Measurements from ENCODE around the gene TSPAN12.
"Not testable (repeated sequence)": the region's sequence is repeated elsewhere in the genome, so short reads cannot be mapped to it uniquely, and the experiment has no call there.

Gene TSPAN12

GRCh38 chr7:120857588-120858573 is at the start of gene TSPAN12:
Gene TSPAN12 (minus strand): TSS chr7:120858144. CDS start chr7:120856763, 1,381 bp downstream.
- Histone ChIP-seq H3K79me2 (ENCODE audit: insufficient read depth, low read depth) (no peaks in the 10 kb centered on the region), H2AFZ (ENCODE audit: low read depth) (peak within 1 kb of the TSS; percentile 96), H3K36me3 (ENCODE audit: insufficient read depth) (no peaks in the 10 kb centered on the region), H3K9ac (peak within 1 kb of the TSS; percentile 65), H3K4me3 (IDR thresholded peaks at IDR 0.05; ENCODE audit: insufficient read depth, low read depth, low read length) (no peak within 1 kb of the TSS), H3K4me2 (peak within 1 kb of the TSS; percentile 93), H3K4me1 (ENCODE audit: low read depth, poor library complexity, severe bottlenecking) (peaks cover 6% of the 10 kb centered on the region), H3K27ac (peak within 1 kb of the TSS; percentile 15; the same call in 1 of the 2 replicates), H4K20me1 (ENCODE audit: insufficient read depth) (no peaks in the 10 kb centered on the region), H3K27me3 (ENCODE audit: insufficient read depth, low read depth) (no peaks in the 10 kb centered on the region)
- peak; percentile 55 for TF ChIP-seq CTCF (conservative IDR thresholded peaks at IDR 0.05; ENCODE audit: low read depth, low read length)

- Histone ChIP-seq H4K20me1 (ENCODE audit: insufficient read depth) (no peaks in the 10 kb centered on the region), H3K27ac (no peak overlapping the region), H2AFZ (ENCODE audit: low read depth) (no peak overlapping the region), H3K4me1 (ENCODE audit: low read depth, poor library complexity, severe bottlenecking) (no peaks in the 10 kb centered on the region), H3K27me3 (ENCODE audit: insufficient read depth, low read depth) (no peaks in the 10 kb centered on the region), H3K9ac (no peak overlapping the region), H3K4me2 (no peak overlapping the region), H3K36me3 (ENCODE audit: insufficient read depth) (no peaks in the 10 kb centered on the region), H3K79me2 (ENCODE audit: insufficient read depth, low read depth) (no peaks in the 10 kb centered on the region), H3K4me3 (IDR thresholded peaks at IDR 0.05; ENCODE audit: insufficient read depth, low read depth, low read length) (no peak overlapping the region)
- no peak for TF ChIP-seq CTCF (conservative IDR thresholded peaks at IDR 0.05; ENCODE audit: low read depth, low read length)
Measured at GRCh38 chr7:120898715-120899499, 41.0 kb upstream of the TSPAN12 start.

- H3K36me3 ChIP-seq (ENCODE audit: insufficient read depth), result not testable (repeated sequence)
Measured at GRCh38 chr7:120895253-120895652, 37.3 kb upstream of the TSPAN12 start.

GRCh38 chr7:120885602-120886001 is 27.7 kb upstream of the TSPAN12 start:
- H3K27ac ChIP-seq; H3K9ac ChIP-seq; H2AFZ ChIP-seq (ENCODE audit: low read depth); H3K4me1 ChIP-seq (ENCODE audit: low read depth, poor library complexity, severe bottlenecking); H4K20me1 ChIP-seq (ENCODE audit: insufficient read depth); H3K36me3 ChIP-seq (ENCODE audit: insufficient read depth); H3K4me2 ChIP-seq; H3K4me3 ChIP-seq (IDR thresholded peaks at IDR 0.05; ENCODE audit: insufficient read depth, low read depth, low read length); H3K27me3 ChIP-seq (ENCODE audit: insufficient read depth, low read depth); H3K79me2 ChIP-seq (ENCODE audit: insufficient read depth, low read depth): not testable (repeated sequence)

More at GRCh38 chr7:120895253-120895652, 37.3 kb upstream of the TSPAN12 start:
- not testable (repeated sequence) for H3K4me1 ChIP-seq (ENCODE audit: low read depth, poor library complexity, severe bottlenecking); H3K79me2 ChIP-seq (ENCODE audit: insufficient read depth, low read depth); H3K27ac ChIP-seq; H2AFZ ChIP-seq (ENCODE audit: low read depth); H3K4me2 ChIP-seq; H3K9ac ChIP-seq; H3K27me3 ChIP-seq (ENCODE audit: insufficient read depth, low read depth); H4K20me1 ChIP-seq (ENCODE audit: insufficient read depth); H3K4me3 ChIP-seq (IDR thresholded peaks at IDR 0.05; ENCODE audit: insufficient read depth, low read depth, low read length)

- no peaks in the 10 kb centered on the region for H4K20me1 ChIP-seq (ENCODE audit: insufficient read depth)
- TF ChIP-seq CTCF (conservative IDR thresholded peaks at IDR 0.05; ENCODE audit: low read depth, low read length), result no peak
- no peaks in the 10 kb centered on the region for H3K4me1 ChIP-seq (ENCODE audit: low read depth, poor library complexity, severe bottlenecking)
- H3K4me3 ChIP-seq (IDR thresholded peaks at IDR 0.05; ENCODE audit: insufficient read depth, low read depth, low read length), result no peak overlapping the region
- no peak overlapping the region for H3K4me2 ChIP-seq
- no peak overlapping the region for H2AFZ ChIP-seq (ENCODE audit: low read depth)
- H3K36me3 ChIP-seq (ENCODE audit: insufficient read depth), result no peaks in the 10 kb centered on the region
- H3K9ac ChIP-seq, result no peak overlapping the region
- H3K27ac ChIP-seq, result no peak overlapping the region
- no peaks in the 10 kb centered on the region for H3K79me2 ChIP-seq (ENCODE audit: insufficient read depth, low read depth)
- no peaks in the 10 kb centered on the region for H3K27me3 ChIP-seq (ENCODE audit: insufficient read depth, low read depth)
Measured at GRCh38 chr7:120877701-120878100, 19.8 kb upstream of the TSPAN12 start.

Data from KMS-11 (cell line).